NOMO-1 treated with DMSO at 0.1 percent for 48 hours (cell line): ENCODE measurements around the gene LPCAT4.
"Not testable (repeated sequence)": the region's sequence is repeated elsewhere in the genome, so short reads cannot be mapped to it uniquely, and the experiment has no call there.

ENCODE experiments used
- DNase-seq: peaks from one replicate; lab custom pipeline; 2025; ENCODE audit not compliant: unreplicated experiment; lab: John Stamatoyannopoulos, UW

The LPCAT4 gene

DNA sequence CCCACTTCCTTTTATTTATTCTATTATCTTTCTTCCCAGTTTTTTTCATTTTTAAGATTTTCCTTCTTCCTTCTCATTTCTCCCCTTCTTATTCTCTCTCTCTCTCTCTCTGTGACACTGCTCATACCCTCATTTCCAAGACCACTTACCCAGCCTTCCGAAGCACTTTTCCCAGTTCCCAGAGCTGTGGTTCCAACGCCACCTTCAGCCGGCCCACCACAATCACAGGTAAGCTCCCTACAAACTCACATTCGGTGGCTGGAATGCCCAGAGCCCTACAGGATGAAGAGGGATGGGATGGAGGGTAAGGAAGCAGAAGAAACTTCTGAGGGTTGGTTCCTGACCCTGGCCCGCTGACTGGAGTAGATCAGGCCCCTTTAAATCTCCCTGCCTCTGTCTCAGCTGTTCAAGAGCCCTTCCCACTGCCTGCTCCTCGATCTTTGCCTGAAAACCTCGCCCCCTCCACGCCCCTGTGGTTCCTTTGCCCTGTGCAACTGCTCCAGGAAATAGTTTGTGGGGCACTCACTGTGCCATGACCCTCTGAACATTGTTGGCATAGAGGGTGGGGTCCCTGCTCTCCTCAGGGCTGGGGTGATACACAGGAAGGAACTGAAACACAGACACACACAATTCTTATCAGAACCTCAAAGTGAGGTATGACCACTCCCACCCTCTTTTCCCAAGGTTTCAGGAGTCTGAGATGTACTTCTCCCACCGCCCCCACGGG, 4.8 kb downstream of the LPCAT4 start:
- no peak for DNase-seq

DNA sequence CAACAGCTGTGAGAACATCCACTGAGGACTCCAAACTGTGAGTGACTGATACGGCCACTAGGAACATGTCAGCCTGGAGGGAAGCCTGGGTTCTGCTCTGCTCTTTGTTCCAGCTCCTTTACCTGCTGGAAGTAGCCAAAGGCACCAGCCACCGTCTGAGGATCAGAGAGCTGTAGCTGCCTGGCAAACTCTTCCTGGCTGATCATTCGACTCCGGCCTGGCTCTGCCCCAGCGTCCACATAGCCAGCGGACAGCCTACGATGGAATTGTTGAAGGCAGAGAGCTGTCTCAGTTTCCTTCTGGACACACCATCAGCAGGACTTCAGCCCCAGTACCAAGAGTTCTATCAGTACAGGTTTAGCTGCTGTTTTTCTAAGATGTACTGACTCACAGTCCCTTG, 5.7 kb downstream of the LPCAT4 start:
- DNase-seq, result no peak

DNA sequence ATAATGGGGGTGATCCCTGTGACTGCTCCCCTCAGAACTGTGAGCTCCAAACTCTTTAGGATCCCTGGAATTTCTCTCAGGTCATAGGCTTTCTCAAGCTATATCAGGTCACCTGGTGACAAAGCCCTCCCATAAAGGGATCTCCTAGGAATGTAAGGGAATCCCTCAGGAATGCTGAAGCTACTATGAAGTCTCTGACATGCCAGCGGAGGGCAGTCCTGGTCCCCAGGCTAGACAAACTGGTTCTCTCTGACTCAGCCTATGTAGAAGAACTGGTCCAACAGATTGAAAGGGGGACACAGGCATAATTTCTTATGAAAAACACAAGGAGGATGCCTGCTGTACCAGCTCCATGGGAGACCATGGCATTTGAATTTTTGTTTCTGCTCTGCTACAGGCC, 6.7 kb downstream of the LPCAT4 start:
- no peak for DNase-seq

DNA sequence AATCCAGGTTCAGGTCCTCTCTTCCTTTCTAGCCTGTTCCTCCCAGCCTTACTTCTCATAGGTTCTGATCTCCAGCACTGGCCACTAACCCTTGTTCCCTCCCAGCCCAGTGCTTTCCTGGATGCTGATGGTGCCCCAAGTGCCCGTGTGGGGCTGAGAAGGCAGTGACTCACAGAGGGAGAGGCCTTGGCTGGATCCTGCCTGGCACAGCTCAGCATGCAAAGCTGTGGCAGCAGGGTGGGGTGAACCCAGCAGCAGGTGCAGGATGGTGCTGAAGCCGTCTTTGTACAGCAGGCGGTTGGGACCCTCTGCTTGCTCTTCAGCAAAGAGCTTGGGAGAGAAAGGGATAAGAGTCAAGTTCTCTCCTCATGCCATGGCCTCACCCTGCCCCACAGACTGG, 7.6 kb downstream of the LPCAT4 start:
- DNase-seq, result no peak

- no peak for DNase-seq
Measured at GRCh38 chr15:34358948-34359347, 8.0 kb downstream of the LPCAT4 start.

GRCh38 chr15:34358367-34358766, 8.6 kb downstream of the LPCAT4 start:
- DNase-seq, result no peak

GRCh38 chr15:34357653-34358052, 9.3 kb downstream of the LPCAT4 start:
- no peak for DNase-seq

- no peak for DNase-seq
Measured at GRCh38 chr15:34355241-34355640, 11.8 kb downstream of the LPCAT4 start.

GRCh38 chr15:34354286-34354685, 12.7 kb downstream of the LPCAT4 start:
- DNase-seq, result no peak

- no peak for DNase-seq
Measured at GRCh38 chr15:34353627-34354026, 13.4 kb downstream of the LPCAT4 start.

GRCh38 chr15:34352996-34353395, 14.0 kb downstream of the LPCAT4 start:
- DNase-seq, result not testable (repeated sequence)

DNA sequence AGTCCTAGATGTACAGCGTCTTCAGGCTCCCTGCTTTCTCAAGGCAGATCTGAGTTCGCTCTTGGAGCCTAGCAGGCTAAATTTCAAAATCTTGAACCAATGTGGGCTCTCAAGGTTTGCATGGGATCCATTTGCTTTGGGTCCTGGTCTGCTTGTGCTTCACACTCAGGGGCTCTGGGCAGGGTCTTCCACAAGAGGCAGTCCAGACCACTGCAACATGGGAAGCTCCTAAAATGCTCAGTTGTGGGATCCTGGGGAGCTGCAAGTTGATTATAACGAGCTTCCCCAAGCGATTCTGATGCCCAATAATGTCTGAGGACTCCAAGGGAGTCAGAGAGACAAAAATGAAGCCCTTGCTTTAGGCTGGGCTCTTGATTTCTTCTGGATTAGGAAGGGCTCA, 17.2 kb downstream of the LPCAT4 start:
- DNase-seq, result no peak

GRCh38 chr15:34348735-34349300, 18.2 kb downstream of the LPCAT4 start:
- no peak for DNase-seq

DNA sequence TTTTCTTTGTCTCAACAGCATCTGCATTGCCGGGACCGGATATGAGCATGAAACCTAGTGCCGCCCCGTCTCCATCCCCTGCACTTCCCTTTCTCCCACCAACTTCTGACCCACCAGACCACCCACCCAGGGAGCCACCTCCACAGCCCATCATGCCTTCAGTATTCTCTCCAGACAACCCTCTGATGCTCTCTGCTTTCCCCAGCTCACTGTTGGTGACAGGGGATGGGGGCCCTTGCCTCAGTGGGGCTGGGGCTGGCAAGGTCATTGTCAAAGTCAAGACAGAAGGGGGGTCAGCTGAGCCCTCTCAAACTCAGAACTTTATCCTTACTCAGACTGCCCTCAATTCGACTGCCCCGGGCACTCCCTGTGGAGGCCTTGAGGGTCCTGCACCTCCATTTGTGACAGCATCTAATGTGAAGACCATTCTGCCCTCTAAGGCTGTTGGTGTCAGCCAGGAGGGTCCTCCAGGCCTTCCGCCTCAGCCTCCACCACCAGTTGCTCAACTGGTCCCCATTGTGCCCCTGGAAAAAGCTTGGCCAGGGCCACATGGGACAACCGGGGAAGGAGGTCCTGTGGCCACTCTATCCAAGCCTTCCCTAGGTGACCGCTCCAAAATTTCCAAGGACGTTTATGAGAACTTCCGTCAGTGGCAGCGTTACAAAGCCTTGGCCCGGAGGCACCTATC, 18.9 kb downstream of the LPCAT4 start:
- DNase-seq, result no peak

DNA sequence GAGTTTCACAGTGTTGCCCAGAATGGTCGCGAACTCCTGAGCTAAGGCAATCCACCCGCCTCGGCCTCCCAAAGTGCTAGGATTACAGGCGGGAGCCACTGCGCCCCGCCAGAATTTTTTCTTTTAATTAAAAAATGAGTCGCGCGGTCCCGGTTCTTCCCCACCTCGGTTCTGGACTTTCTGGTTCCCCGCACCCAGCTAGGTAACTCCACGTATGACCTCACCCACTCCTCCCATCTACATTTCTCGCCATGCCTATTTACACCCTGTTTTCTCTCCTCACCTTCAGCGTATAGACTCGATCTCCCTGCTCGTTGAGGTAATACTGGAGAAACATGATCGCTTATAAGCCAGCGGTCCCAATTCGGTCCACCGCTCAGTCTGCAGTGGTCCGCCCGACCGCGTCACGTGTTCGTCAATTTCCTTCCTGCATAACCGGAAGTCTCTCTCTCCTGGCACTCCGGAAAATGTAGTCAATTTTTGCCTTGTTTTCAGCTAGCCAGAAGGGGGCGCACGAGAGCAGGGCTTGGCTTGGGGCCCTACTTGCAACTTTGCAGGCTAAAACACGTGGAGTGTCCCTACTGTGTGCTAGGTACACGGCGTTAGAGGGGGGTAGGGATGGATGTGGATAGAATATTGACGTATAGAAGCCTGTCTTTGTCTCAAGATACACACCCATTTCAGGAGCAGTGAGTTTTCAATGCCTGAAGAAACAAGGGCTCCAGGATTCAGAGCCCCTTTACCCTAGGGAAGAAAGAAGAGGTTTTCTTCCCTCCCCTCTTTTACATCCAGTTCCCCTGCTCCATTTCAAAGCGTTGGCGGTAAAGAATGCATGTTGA, 24.0 kb downstream of the LPCAT4 start, which contains the start of the genes NOP10 and NUTM1:
Gene NOP10, minus strand, starts transcription at position 400 of the 839 bp plus-strand sequence. Its CDS starts 63 bp downstream, at position 337.
Gene NUTM1, plus strand, starts transcription at position 579 of the 839 bp plus-strand sequence. CDS start 382 bp downstream, outside the sequence.
- DNase-seq, result peak; percentile 92

- not testable (repeated sequence) for DNase-seq
Measured at GRCh38 chr15:34342213-34342736, 24.7 kb downstream of the LPCAT4 start.

DNA sequence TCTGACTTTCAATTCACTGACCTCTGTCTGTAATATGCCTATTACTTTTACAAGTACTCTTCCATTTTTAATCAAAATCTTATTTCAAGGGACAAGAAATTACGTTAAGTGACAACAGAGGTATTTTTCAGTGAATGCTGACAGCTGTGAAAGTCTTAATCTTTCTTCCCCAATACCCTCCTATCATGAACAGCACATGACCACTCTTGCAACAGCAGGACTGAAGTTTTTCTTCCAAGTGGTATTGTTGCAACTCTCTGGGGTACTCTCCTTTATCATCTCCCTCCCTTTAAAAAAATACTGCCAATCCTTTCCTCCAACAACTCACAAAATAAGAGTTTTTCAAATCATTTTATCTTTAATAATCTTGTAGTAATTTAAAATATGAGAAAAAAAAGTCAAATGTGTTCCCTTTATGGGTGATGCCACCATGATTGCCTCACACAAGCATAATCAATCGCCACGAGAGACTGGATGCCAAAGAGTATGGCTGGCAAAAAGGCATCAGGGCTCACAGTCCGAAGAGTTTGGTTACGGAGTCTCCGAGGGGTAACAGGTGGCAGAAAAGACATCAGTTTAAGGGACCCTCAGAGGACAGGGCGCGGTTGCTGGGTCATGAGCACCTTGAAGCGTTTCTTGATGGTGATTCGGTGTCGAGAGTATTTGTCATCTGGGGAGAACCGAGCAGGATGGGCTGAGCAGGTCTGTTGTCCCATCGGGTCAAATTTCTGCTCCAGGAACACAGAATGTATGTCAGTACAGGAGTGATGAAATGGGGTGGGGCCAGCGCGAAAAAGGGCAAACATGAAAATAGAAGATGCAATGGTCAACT, 25.4 kb downstream of the LPCAT4 start:
- no peak for DNase-seq

DNA sequence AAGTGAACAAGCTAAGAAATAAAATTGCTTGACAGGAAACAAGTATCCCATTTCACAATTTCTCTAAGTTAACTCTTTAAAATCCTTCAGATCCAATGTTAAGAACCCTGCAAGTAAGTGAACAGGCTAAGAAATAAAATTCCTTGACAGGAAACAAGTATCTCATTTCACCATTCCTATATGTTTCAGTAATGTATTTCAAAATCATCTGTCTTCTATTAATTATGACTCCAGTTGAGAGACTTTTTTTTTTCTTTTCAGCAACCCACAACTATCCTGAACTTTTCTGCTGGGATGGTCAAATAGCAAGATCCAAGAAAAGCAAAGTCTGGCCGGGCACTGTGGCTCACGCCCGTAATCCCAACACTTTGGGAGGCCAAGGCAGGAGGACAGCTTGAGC, 27.1 kb downstream of the LPCAT4 start:
- no peak for DNase-seq

DNA sequence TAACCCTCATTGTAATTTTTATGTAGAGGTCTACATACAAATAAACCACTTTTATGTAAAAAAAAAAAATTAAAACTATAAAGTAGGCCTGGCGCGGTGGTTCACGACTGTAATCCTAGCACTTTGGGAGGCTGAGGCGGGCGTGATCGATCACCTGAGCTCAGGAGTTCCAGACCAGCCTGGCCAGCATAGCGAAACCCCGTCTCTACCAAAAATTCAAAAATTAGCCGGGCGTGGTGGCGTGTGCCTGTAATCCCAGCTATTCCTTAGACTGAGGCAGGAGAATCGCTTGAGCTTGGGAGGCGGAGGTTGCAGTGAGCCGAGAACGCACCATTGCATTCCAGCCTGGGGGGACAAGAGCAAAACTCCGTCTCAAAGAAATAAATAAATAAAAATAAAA, 28.6 kb downstream of the LPCAT4 start:
- DNase-seq, result no peak
